ENCODE data around the gene PSMG4.

The PSMG4 gene

GRCh38 chr6:3232017-3232945 is 26.5 kb upstream of the PSMG4 start:
- H3K36me3 ChIP-seq, result no peaks in the 10 kb centered on the region
- peak overlapping the region; percentile 51 to 60 for H3K27ac ChIP-seq
- peak overlapping the region; percentile 54 to 61 for H3K4me3 ChIP-seq
- no peak for DNase-seq
- H3K9me3 ChIP-seq, result no peaks in the 10 kb centered on the region
- H3K27me3 ChIP-seq, result peaks cover 0 to 93% of the 10 kb centered on the region in 2 donors
- peaks cover 3 to 47% (median 42%) of the 10 kb centered on the region in 4 donors for H3K4me1 ChIP-seq
- TF ChIP-seq, protein P1, sequence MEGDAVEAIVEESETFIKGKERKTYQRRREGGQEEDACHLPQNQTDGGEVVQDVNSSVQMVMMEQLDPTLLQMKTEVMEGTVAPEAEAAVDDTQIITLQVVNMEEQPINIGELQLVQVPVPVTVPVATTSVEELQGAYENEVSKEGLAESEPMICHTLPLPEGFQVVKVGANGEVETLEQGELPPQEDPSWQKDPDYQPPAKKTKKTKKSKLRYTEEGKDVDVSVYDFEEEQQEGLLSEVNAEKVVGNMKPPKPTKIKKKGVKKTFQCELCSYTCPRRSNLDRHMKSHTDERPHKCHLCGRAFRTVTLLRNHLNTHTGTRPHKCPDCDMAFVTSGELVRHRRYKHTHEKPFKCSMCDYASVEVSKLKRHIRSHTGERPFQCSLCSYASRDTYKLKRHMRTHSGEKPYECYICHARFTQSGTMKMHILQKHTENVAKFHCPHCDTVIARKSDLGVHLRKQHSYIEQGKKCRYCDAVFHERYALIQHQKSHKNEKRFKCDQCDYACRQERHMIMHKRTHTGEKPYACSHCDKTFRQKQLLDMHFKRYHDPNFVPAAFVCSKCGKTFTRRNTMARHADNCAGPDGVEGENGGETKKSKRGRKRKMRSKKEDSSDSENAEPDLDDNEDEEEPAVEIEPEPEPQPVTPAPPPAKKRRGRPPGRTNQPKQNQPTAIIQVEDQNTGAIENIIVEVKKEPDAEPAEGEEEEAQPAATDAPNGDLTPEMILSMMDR (IDR thresholded peaks at IDR 0.05), result no peak
- intact Hi-C loops (cut with DNase I; ENCODE audit: low total_unique reads), result no loop called here

DNA sequence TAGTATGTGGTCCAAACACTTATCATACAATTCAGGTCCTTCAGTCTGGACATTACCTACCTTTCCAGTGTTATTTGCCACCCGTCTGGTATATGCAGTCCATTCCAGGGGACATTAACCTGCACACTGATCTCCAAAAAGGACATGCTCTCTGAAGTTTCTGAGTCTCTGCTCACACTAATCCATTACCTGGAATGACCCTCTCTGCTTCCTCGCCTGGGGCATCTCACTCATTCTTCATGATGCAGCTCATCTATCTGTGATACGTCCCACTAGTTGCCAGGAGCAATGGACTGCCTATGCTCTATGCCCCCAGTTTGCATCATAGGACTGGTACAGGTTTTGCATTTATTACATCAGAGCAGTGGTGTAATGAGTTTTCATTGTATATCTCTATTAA is 25.4 kb upstream of the PSMG4 start:
- DNase-seq, result no peak
- intact Hi-C loops (cut with DNase I; ENCODE audit: low total_unique reads), result no loop called here
- H3K9me3 ChIP-seq, result no peaks in the 10 kb centered on the region
- peaks cover 0 to 88% of the 10 kb centered on the region in 2 donors for H3K27me3 ChIP-seq
- no peaks in the 10 kb centered on the region for H3K36me3 ChIP-seq
- no peak overlapping the region for H3K27ac ChIP-seq
- peaks cover 0 to 36% (median 32%) of the 10 kb centered on the region in 4 donors for H3K4me1 ChIP-seq
- TF ChIP-seq, protein P1 (IDR thresholded peaks at IDR 0.05), result no peak
- no peak overlapping the region for H3K4me3 ChIP-seq

GRCh38 chr6:3233904-3234303 is 24.8 kb upstream of the PSMG4 start:
- no peak overlapping the region for H3K4me3 ChIP-seq
- intact Hi-C loops (cut with DNase I; ENCODE audit: low total_unique reads), result no loop called here
- TF ChIP-seq, protein P1 (IDR thresholded peaks at IDR 0.05), result no peak
- H3K4me1 ChIP-seq, result peaks cover 0 to 30% (median 26%) of the 10 kb centered on the region in 4 donors
- H3K9me3 ChIP-seq, result no peaks in the 10 kb centered on the region
- H3K27ac ChIP-seq, result no peak overlapping the region
- no peaks in the 10 kb centered on the region for H3K36me3 ChIP-seq
- DNase-seq, result no peak
- peaks cover 0 to 85% of the 10 kb centered on the region in 2 donors for H3K27me3 ChIP-seq

DNA sequence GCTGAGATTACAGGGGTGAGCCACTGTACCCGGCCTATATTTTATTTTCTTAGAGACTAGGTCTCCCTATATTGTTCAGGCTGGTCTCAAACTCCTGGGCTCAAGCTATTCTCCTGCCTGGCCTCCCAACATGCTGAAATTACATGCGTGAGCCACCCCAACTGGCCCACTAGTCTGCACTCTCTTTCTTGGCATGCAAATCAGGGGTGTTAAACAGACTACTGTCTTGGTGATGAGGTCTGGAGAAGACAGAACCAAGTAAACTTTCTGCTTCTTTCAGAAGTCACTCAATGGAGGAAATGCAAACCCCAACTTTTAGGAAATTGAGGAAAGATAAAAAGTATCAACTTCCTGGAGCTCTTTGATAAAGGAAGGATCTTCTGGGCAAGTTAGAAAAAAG is 23.3 kb upstream of the PSMG4 start:
- TF ChIP-seq, protein P1 (IDR thresholded peaks at IDR 0.05), result no peak
- H3K9me3 ChIP-seq, result no peaks in the 10 kb centered on the region
- H3K27ac ChIP-seq, result no peak overlapping the region
- H3K4me1 ChIP-seq, result peaks cover 0 to 19% (median 14%) of the 10 kb centered on the region in 4 donors
- H3K36me3 ChIP-seq, result no peaks in the 10 kb centered on the region
- intact Hi-C loops (cut with DNase I; ENCODE audit: low total_unique reads), result no loop called here
- DNase-seq, result peak in 1 of 2 donors; percentile 9
- H3K27me3 ChIP-seq, result peaks cover 0 to 69% of the 10 kb centered on the region in 2 donors
- no peak overlapping the region for H3K4me3 ChIP-seq

DNA sequence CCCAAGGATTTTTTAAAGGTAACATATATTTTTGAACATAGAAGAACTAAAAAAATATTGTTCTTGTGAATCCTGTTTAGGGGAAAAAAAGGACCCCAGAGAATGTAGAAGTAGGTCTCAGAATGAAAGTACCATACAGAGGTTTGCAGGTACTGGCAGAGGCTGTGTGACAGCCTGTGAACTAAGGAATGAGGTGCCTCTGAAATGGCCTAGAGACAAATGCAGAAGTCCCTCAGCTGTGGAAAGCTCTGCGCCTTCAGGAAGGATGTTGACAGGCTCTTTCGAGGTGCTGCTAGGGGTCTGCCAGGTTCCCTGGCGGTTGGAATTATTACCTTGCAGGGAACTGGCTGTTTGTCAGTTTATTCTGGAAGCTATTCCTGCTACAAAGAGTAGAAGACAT is 22.7 kb upstream of the PSMG4 start:
- no peaks in the 10 kb centered on the region for H3K36me3 ChIP-seq
- DNase-seq, result no peak
- H3K4me1 ChIP-seq, result peaks cover 0 to 15% (median 13%) of the 10 kb centered on the region in 4 donors
- no peak overlapping the region for H3K27ac ChIP-seq
- no peaks in the 10 kb centered on the region for H3K9me3 ChIP-seq
- TF ChIP-seq, protein P1 (IDR thresholded peaks at IDR 0.05), result no peak
- intact Hi-C loops (cut with DNase I; ENCODE audit: low total_unique reads), result no loop called here
- no peak overlapping the region for H3K4me3 ChIP-seq
- H3K27me3 ChIP-seq, result peaks cover 0 to 64% of the 10 kb centered on the region in 2 donors
